SK-N-SH treated with all-trans-retinoic acid at 6 μM for 48 hours (cell line): Measurements from ENCODE around the gene ERVK3-1.

Source experiments
- ATAC-seq: fragments of 200-7000 bp; cut with Tn5 transposase; 3 replicates; pipeline ENCODE4 v1.9.1; 2020; ENCODE audit warnings: mild to moderate bottlenecking, moderate library complexity
- ARNTL ChIP-seq: fragments of 450-650 bp; formaldehyde crosslinking; IDR thresholded peaks from 2 replicates; pipeline ENCODE4 v1.5.0; 2020; ENCODE audit warnings: low read depth, mild to moderate bottlenecking, moderate library complexity, borderline replicate concordance
- BACH2 ChIP-seq: fragments of 250-450 bp; sonication (Bioruptor Pico); IDR thresholded peaks from 2 replicates; pipeline ENCODE4 v1.9.0; 2021; ENCODE audit warnings: mild to moderate bottlenecking, borderline replicate concordance
- CSDC2 ChIP-seq: fragments of 250-450 bp; sonication (Bioruptor Pico); IDR thresholded peaks from 2 replicates; pipeline ENCODE4 v1.5.0; 2020; ENCODE audit warnings: mild to moderate bottlenecking, moderate library complexity
- ESRRG ChIP-seq: fragments of 250-450 bp; sonication (Bioruptor Pico); IDR thresholded peaks from 2 replicates; pipeline ENCODE4 v1.6.1; 2021; ENCODE audit warnings: mild to moderate bottlenecking
- GLIS3 ChIP-seq: fragments of 250-450 bp; sonication (Bioruptor Pico); IDR thresholded peaks from 2 replicates; pipeline ENCODE4 v1.5.0; 2020; ENCODE audit warnings: mild to moderate bottlenecking, moderate library complexity
- ISL1 ChIP-seq: fragments of 250-450 bp; sonication (Bioruptor Pico); IDR thresholded peaks from 2 replicates; pipeline ENCODE4 v2.1.2; 2022; ENCODE audit warnings: mild to moderate bottlenecking, moderate library complexity
- OSR1 ChIP-seq: fragments of 250-450 bp; sonication (Bioruptor Pico); IDR thresholded peaks from 2 replicates; pipeline ENCODE4 v1.8.0; 2022; ENCODE audit warnings: moderate library complexity, mild to moderate bottlenecking, inconsistent platforms
- PATZ1 ChIP-seq: fragments of 250-450 bp; sonication (Bioruptor Pico); IDR thresholded peaks from 2 replicates; pipeline ENCODE4 v1.8.0; 2020; ENCODE audit warnings: mild to moderate bottlenecking, moderate library complexity, borderline replicate concordance
- PPARA ChIP-seq: fragments of 250-450 bp; sonication (Bioruptor Pico); IDR thresholded peaks from 2 replicates; pipeline ENCODE4 v1.5.0; 2020; ENCODE audit warnings: mild to moderate bottlenecking, borderline replicate concordance
- SNAI2 ChIP-seq: fragments of 250-450 bp; sonication (Bioruptor Pico); IDR thresholded peaks from 2 replicates; pipeline ENCODE4 v1.5.0; 2020; ENCODE audit warnings: mild to moderate bottlenecking, moderate library complexity
- TCF4 ChIP-seq: fragments of 250-450 bp; sonication (Bioruptor Pico); IDR thresholded peaks from 2 replicates; pipeline ENCODE4 v1.8.0; 2021; ENCODE audit warnings: mild to moderate bottlenecking, moderate library complexity, borderline replicate concordance
- TOX ChIP-seq: fragments of 250-450 bp; sonication (Bioruptor Pico); IDR thresholded peaks from 2 replicates; pipeline ENCODE4 v1.8.0; 2021; ENCODE audit warnings: mild to moderate bottlenecking, moderate library complexity, borderline replicate concordance
- TSHZ2 ChIP-seq: fragments of 250-450 bp; sonication (Bioruptor Pico); IDR thresholded peaks from 2 replicates; pipeline ENCODE4 v1.5.0; 2020; ENCODE audit warnings: mild to moderate bottlenecking, moderate library complexity
- ZC3H10 ChIP-seq: fragments of 250-450 bp; sonication (Bioruptor Pico); IDR thresholded peaks from 2 replicates; pipeline ENCODE4 v1.5.1; 2021; ENCODE audit warnings: mild to moderate bottlenecking, moderate library complexity
- ZFP3 ChIP-seq: fragments of 250-450 bp; sonication (Bioruptor Pico); IDR thresholded peaks from 2 replicates; pipeline ENCODE4 v1.5.0; 2020; ENCODE audit warnings: mild to moderate bottlenecking, moderate library complexity
- ZNF565 ChIP-seq: fragments of 450-650 bp; formaldehyde crosslinking; conservative IDR thresholded peaks from 2 replicates; pipeline ENCODE4 v1.5.0; 2020; ENCODE audit warnings: low read depth, mild to moderate bottlenecking, moderate library complexity
- ZNF70 ChIP-seq: fragments of 450-650 bp; formaldehyde crosslinking; IDR thresholded peaks from 2 replicates; pipeline ENCODE4 v1.5.0; 2020; ENCODE audit warnings: mild to moderate bottlenecking, moderate library complexity
- ZNF8 ChIP-seq: fragments of 450-650 bp; formaldehyde crosslinking; IDR thresholded peaks from 2 replicates; pipeline ENCODE4 v1.5.0; 2020; ENCODE audit warnings: mild to moderate bottlenecking, moderate library complexity
- TF ChIP-seq, protein P1 (sequence below): fragments of 250-450 bp; sonication (Bioruptor Pico); IDR thresholded peaks from 2 replicates; pipeline ENCODE4 v1.8.0; 2021; ENCODE audit warnings: low read depth, mild to moderate bottlenecking, moderate library complexity, borderline replicate concordance
- TF ChIP-seq, protein P2 (sequence below): fragments of 250-450 bp; sonication (Bioruptor Pico); IDR thresholded peaks from 2 replicates; pipeline ENCODE4 v1.5.1; 2020; ENCODE audit warnings: low read depth, mild to moderate bottlenecking, moderate library complexity
- TF ChIP-seq, protein P3 (sequence below): fragments of 250-450 bp; sonication (Bioruptor Pico); IDR thresholded peaks from 2 replicates; pipeline ENCODE4 v1.5.1; 2021; ENCODE audit warnings: mild to moderate bottlenecking, moderate library complexity

Gene ERVK3-1

DNA sequence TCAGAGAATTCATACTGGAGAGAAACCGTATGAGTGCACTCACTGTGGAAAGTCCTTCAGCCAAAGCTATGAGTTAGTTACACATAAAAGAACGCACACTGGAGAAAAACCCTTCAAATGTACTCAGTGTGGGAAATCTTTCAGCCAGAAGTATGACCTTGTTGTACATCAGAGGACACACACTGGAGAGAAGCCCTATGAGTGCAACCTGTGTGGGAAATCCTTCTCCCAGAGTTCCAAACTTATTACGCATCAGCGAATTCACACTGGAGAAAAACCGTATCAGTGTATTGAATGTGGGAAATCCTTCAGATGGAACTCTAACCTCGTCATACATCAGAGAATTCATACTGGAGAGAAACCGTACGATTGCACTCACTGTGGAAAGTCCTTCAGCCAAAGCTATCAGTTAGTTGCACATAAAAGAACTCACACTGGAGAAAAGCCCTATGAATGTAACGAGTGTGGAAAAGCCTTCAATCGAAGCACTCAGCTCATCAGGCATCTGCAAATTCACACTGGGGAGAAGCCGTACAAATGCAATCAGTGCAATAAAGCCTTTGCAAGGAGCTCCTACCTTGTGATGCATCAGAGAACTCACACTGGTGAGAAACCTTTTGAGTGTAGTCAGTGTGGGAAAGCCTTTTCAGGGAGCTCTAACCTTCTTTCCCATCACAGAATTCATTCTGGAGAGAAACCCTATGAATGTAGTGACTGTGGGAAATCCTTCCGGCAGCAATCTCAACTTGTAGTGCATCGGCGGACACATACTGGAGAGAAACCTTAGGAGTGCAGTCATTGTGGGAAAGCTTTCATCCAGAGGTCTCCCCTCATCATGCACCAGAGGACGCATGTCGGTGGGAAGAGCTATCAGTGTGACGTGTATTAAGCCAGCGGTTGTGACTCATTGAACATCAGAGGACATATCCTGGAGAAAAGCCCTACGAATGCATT lies 42.9 kb upstream of the ERVK3-1 start:
- no peak for ATAC-seq
- no peak for TF ChIP-seq ZNF565 (CRISPR knock-in tag)
- no peak for TF ChIP-seq PPARA
- TF ChIP-seq, protein P1, sequence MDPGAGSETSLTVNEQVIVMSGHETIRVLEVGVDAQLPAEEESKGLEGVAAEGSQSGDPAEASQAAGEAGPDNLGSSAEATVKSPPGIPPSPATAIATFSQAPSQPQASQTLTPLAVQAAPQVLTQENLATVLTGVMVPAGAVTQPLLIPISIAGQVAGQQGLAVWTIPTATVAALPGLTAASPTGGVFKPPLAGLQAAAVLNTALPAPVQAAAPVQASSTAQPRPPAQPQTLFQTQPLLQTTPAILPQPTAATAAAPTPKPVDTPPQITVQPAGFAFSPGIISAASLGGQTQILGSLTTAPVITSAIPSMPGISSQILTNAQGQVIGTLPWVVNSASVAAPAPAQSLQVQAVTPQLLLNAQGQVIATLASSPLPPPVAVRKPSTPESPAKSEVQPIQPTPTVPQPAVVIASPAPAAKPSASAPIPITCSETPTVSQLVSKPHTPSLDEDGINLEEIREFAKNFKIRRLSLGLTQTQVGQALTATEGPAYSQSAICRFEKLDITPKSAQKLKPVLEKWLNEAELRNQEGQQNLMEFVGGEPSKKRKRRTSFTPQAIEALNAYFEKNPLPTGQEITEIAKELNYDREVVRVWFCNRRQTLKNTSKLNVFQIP: no peak
- TF ChIP-seq CSDC2 (CRISPR knock-in tag): no peak
- TF ChIP-seq ARNTL (CRISPR knock-in tag): no peak
- TF ChIP-seq GLIS3 (CRISPR knock-in tag): no peak
- no peak for TF ChIP-seq PATZ1
- TF ChIP-seq ZNF8 (CRISPR knock-in tag): no peak
- no peak for TF ChIP-seq ZNF70 (CRISPR knock-in tag)
- no peak for TF ChIP-seq TSHZ2
- TF ChIP-seq ISL1 (CRISPR knock-in tag): no peak
- no peak for TF ChIP-seq ZFP3
- no peak for TF ChIP-seq OSR1 (CRISPR knock-in tag)
- TF ChIP-seq, protein P2, sequence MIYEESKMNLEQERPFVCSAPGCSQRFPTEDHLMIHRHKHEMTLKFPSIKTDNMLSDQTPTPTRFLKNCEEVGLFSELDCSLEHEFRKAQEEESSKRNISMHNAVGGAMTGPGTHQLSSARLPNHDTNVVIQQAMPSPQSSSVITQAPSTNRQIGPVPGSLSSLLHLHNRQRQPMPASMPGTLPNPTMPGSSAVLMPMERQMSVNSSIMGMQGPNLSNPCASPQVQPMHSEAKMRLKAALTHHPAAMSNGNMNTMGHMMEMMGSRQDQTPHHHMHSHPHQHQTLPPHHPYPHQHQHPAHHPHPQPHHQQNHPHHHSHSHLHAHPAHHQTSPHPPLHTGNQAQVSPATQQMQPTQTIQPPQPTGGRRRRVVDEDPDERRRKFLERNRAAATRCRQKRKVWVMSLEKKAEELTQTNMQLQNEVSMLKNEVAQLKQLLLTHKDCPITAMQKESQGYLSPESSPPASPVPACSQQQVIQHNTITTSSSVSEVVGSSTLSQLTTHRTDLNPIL (CRISPR knock-in tag): no peak
- TF ChIP-seq, protein P3, sequence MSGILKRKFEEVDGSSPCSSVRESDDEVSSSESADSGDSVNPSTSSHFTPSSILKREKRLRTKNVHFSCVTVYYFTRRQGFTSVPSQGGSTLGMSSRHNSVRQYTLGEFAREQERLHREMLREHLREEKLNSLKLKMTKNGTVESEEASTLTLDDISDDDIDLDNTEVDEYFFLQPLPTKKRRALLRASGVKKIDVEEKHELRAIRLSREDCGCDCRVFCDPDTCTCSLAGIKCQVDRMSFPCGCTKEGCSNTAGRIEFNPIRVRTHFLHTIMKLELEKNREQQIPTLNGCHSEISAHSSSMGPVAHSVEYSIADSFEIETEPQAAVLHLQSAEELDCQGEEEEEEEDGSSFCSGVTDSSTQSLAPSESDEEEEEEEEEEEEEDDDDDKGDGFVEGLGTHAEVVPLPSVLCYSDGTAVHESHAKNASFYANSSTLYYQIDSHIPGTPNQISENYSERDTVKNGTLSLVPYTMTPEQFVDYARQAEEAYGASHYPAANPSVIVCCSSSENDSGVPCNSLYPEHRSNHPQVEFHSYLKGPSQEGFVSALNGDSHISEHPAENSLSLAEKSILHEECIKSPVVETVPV: no peak
- no peak for TF ChIP-seq BACH2 (CRISPR knock-in tag)
- TF ChIP-seq, all 23 proteins: peak for 0

GRCh38 chr19:58262922-58263296 lies 42.3 kb upstream of the ERVK3-1 start:
- no peak for ATAC-seq
- no peak for TF ChIP-seq PPARA
- TF ChIP-seq PATZ1: no peak
- no peak for TF ChIP-seq GLIS3 (CRISPR knock-in tag)
- TF ChIP-seq ZFP3: no peak
- TF ChIP-seq ZC3H10 (CRISPR knock-in tag): no peak
- TF ChIP-seq, protein P3: no peak
- TF ChIP-seq ESRRG (CRISPR knock-in tag): no peak
- TF ChIP-seq SNAI2 (CRISPR knock-in tag): no peak
- no peak for TF ChIP-seq OSR1 (CRISPR knock-in tag)
- no peak for TF ChIP-seq ZNF565 (CRISPR knock-in tag)
- TF ChIP-seq TOX (CRISPR knock-in tag): no peak
- no peak for TF ChIP-seq TCF4 (CRISPR knock-in tag)
- TF ChIP-seq ISL1 (CRISPR knock-in tag): no peak
- TF ChIP-seq BACH2 (CRISPR knock-in tag): no peak
- TF ChIP-seq, protein P1: no peak
- TF ChIP-seq, all 23 proteins: peak for 0
